Fibroblast of villous mesenchyme (primary cell): Measurements from ENCODE around the gene ATF4. TPM values are rescaled to one million over a fixed set of nuclear protein-coding genes. Genes with fewer than 3 reads are reported as not detected.

Source experiments
- DNase-seq: peaks from one replicate; pipeline ENCODE4 v3.0.0-alpha.2; 2010; ENCODE audit warnings: low read depth
- H3K4me3 ChIP-seq: 2 replicates; pipeline ENCODE4 v1.5.1; 2011; ENCODE audit warnings: low read depth, mild to moderate bottlenecking, low read length
- CTCF ChIP-seq: IDR thresholded peaks from 2 replicates; pipeline ENCODE4 v1.5.1; 2012; ENCODE audit warnings: low read depth, mild to moderate bottlenecking, low read length; ENCODE audit not compliant: insufficient read depth
- total RNA-seq: library from RNA; depleted of rRNA; stranded (reverse); fragments of >200 nt; gene quantifications from 2 replicates; pipeline ENCODE4 v1.2.3, GENCODE V29; 2012

ATF4 gene
- total RNA-seq, 1 donor, result 200 TPM

DNA sequence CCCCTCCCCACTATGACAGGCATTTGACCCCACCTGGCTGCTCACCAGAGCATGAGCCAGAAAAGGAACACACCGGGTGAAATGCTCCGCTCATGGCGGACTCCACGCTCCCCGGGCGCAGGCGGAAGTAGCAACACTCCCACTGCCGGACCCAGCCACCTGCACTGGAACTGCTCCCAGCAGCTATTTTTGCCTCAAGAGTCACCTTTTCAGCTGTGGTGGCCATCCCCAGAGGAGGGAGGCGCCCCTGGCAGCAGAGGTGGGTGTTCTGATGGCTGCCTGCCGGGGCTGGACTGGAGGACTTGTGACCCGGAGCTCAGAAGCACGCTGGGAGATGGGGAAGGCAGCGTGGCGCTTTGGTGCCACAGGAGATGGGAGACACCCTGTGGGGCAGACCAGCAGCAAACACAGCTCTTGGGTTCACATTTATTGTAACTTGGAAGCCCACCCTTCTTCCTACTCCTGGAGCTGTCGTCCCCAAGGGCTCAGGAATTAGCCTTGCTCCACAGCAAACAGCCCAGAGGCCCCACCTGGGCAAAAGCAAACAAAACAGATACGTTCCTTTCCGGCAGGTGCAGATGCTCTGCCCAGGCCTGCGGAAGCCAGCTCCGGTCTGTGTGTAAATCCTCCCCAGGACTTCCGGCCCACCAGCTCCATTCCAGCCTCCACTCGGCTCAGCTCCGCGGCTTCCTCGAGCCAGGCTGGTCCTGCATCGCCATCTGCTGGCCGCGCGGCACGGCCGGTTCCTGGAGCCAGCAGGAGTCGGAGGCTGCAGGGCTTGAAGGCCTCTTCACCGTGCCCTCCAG is 8.5 kb downstream of the ATF4 start:
- DNase-seq, result peak; percentile 95
- peak overlapping the region; percentile 4 for H3K4me3 ChIP-seq
- peak; percentile 94 for TF ChIP-seq CTCF

DNA sequence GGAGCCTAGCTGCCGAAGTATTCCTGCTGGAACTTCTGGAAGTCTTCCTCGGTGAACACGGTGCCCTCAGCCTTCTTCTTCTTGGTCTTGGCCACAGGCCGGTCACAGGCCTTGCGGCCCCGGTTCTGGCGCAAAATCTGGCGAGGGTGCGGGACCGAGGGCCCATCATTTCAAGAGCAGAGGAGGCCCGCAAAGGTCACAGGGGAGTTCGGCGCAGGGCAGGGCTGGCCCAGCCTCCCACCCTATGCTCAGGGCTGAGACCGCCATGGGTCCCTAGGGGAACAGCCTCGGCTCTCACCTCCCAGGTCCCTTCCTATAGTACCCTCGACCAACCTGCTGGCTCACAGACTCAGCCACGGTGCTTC is 9.1 kb downstream of the ATF4 start:
- TF ChIP-seq CTCF, result no peak
- no peak overlapping the region for H3K4me3 ChIP-seq
- no peak for DNase-seq

DNA sequence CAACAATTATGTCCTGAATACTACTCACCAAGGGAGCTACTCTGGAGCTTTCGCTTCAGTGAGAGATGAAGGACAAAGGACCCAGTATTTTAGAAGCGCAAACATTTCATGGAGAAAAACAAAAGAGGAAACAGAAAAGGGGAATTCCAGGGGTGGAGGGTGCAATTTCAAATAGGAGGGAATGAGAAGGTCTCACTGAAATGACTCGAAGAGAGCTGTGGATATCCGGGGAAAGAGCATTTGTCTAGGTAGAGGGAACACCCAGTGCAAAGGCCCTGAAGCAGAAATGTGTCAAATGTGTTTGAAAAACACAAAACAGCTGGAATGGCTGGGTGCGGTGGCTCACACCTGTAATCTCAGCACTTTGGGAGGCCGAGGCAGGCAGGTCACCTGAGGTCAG is 9.8 kb downstream of the ATF4 start:
- no peak overlapping the region for H3K4me3 ChIP-seq
- no peak for TF ChIP-seq CTCF
- no peak for DNase-seq

DNA sequence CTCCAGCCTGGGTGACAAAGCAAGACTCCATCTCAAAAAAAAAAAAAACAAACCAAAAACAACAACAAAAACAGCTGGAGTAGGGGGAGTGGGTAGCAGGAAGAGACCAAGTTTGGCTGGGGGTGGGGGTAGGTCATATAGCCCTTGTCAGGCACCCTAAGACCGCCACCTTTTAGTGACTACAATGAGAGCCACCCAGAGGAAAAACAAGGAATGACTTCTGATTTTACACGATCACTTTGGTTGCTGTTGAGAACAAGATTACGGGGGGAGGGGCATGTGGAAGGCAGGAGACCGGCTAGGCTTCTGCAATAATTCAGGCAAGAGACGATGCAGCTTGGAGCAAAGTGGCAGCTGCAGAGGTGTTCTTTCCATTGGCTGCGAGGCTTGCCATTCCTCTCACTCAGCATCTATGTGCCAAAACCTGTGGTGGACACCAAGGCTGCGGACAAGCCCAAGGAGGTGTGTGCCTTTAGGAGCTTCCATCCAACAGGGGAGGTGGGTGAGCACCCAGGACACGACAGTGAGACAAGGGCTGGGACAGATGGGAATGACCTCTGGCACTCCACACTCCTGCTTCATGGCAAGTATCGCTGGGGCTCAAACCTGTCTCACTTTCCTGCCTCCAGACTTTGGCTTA is 10.4 kb downstream of the ATF4 start:
- H3K4me3 ChIP-seq, result no peak overlapping the region
- DNase-seq, result peak; percentile 47
- peak; percentile 36 for TF ChIP-seq CTCF

DNA sequence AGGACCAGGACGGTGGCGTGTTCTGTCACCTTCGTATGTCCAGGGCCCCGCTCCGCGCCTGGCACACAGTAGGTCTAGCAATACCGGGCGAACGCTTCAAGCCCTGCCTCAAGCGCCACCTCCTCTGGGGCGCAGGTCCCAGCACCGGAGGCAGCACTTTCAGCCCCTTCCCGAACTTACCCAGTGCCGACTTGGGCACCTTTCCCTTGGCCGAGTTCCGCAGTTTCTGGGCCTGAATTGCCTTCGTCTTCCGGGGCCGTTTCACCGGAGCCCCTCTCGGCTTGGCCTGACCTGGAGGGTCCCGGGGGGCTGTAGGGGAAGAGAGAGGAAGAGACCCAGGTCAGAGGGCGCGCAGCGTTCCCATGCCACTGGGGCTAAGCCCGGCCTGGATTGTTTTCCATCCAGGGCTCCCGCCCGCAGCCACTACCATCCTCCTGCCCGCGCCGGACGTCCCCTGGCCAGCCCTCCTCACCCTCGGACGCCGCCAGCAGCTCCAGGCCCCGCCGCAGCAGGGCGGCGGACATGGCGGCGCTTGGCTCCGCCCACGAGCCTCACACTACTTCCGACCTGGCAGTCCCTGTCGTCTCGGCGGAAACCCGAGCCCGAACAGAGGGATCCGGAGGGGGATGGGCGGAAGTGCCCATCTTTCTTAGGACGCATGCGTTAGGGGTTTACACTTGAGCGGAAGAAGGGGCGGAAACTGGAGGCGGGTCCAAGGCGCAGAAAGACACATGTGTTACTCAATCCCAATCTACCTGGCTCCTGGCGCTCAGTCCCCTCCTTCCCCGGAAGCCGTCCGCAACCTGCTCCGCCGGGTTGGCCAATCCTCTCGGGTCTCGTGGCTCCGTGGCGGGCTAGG is 12.1 kb downstream of the ATF4 start, which contains the start of gene RPS19BP1:
RPS19BP1 (minus strand) TSS at position 534 of the 859 bp plus-strand sequence; CDS start at position 524, 10 bp downstream.
- no peak for TF ChIP-seq CTCF
- DNase-seq, result peak; percentile 99

DNA sequence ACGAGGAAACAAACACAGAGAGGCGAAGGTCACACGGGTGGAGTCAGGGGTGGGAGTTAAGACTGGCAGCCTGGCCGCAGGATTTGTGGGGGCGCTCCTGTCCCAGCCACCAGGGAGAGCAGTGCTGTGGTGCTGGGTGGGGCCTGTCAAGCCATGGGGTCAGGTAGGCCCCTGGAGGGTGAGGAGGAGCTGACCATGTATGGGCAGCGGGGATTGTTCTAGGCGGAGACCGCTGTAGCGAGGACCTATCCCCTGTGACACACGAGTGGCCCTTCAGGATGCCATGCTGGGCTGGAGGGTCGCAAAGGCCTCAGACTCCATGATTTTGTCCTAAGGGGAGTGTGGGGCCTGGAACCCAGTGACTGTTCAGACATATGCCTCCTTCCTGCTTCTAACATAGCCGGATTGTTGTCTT is 13.7 kb downstream of the ATF4 start:
- no peak for TF ChIP-seq CTCF
- DNase-seq, result no peak
- H3K4me3 ChIP-seq, result no peak overlapping the region

More for the DNA sequence above, 12.1 kb downstream of the ATF4 start, which contains the start of gene RPS19BP1:
- H3K4me3 ChIP-seq, result peak within 1 kb of the TSS; percentile 98
